HEK293T (cell line): ENCODE measurements around the gene TARBP2.
"Not testable (repeated sequence)": the region's sequence is repeated elsewhere in the genome, so short reads cannot be mapped to it uniquely, and the experiment has no call there.

Source experiments
- CTCF ChIA-PET: fragments of 350-600 bp; formaldehyde crosslinking; extraction: SDS; loops from one replicate; lab custom pipeline; 2021; ENCODE audit warnings: antibody characterized with exemption, inconsistent platforms; lab: Yijun Ruan, JAX
- POLR2A ChIA-PET: fragments of 350-600 bp; formaldehyde crosslinking; extraction: SDS; loops from one replicate; lab custom pipeline; 2020; ENCODE audit warnings: antibody characterized with exemption, inconsistent platforms; lab: Yijun Ruan, JAX
- DNase-seq: peaks from one replicate; pipeline ENCODE4 v3.0.0; 2012; ENCODE audit warnings: mixed read lengths; ENCODE audit errors: extremely low spot score
- ARNT ChIP-seq: fragments of 450-650 bp; IDR thresholded peaks from 2 replicates; pipeline ENCODE4 v1.6.1; 2017; ENCODE audit warnings: mild to moderate bottlenecking
- BHLHE40 ChIP-seq: fragments of 450-650 bp; IDR thresholded peaks from 2 replicates; pipeline ENCODE4 v1.6.1; 2016; ENCODE audit warnings: mild to moderate bottlenecking, moderate library complexity, borderline replicate concordance
- CTBP1 ChIP-seq: fragments of 450-650 bp; IDR thresholded peaks from 2 replicates; pipeline ENCODE4 v1.6.1; 2016; ENCODE audit warnings: borderline replicate concordance
- ELF4 ChIP-seq: fragments of 450-650 bp; IDR thresholded peaks from 2 replicates; pipeline ENCODE4 v1.6.1; 2017; ENCODE audit warnings: antibody characterized with exemption
- FOXA1 ChIP-seq: fragments of 450-650 bp; IDR thresholded peaks from 2 replicates; pipeline ENCODE4 v1.6.1; 2016; ENCODE audit warnings: mild to moderate bottlenecking
- FOXK2 ChIP-seq: fragments of 450-650 bp; IDR thresholded peaks from 2 replicates; pipeline ENCODE4 v1.6.1; 2016; ENCODE audit warnings: mild to moderate bottlenecking
- FOXM1 ChIP-seq: fragments of 450-650 bp; IDR thresholded peaks from 2 replicates; pipeline ENCODE4 v1.6.1; 2017; ENCODE audit warnings: mild to moderate bottlenecking, borderline replicate concordance
- HDGF ChIP-seq: fragments of 450-650 bp; IDR thresholded peaks from 2 replicates; pipeline ENCODE4 v1.6.1; 2017; ENCODE audit warnings: antibody characterized with exemption, borderline replicate concordance
- L3MBTL2 ChIP-seq: fragments of 450-650 bp; conservative IDR thresholded peaks from 2 replicates; pipeline ENCODE4 v1.6.1; 2016; ENCODE audit warnings: mild to moderate bottlenecking
- LEF1 ChIP-seq: fragments of 450-650 bp; IDR thresholded peaks from 2 replicates; pipeline ENCODE4 v1.6.1; 2017; ENCODE audit warnings: mild to moderate bottlenecking, borderline replicate concordance
- SP1 ChIP-seq: fragments of 450-650 bp; IDR thresholded peaks from 2 replicates; pipeline ENCODE4 v1.6.1; 2017
- SUZ12 ChIP-seq: fragments of 450-650 bp; IDR thresholded peaks from 2 replicates; pipeline ENCODE4 v1.6.1; 2016; ENCODE audit warnings: mild to moderate bottlenecking
- TARDBP ChIP-seq: fragments of 450-650 bp; IDR thresholded peaks from 2 replicates; pipeline ENCODE4 v1.6.1; 2016
- ZNF384 ChIP-seq: fragments of 450-650 bp; IDR thresholded peaks from 2 replicates; pipeline ENCODE4 v1.6.1; 2016
- TF ChIP-seq, protein P1 (sequence below): fragments of 450-650 bp; IDR thresholded peaks from 2 replicates; pipeline ENCODE4 v1.6.1; 2016

Gene TARBP2

DNA sequence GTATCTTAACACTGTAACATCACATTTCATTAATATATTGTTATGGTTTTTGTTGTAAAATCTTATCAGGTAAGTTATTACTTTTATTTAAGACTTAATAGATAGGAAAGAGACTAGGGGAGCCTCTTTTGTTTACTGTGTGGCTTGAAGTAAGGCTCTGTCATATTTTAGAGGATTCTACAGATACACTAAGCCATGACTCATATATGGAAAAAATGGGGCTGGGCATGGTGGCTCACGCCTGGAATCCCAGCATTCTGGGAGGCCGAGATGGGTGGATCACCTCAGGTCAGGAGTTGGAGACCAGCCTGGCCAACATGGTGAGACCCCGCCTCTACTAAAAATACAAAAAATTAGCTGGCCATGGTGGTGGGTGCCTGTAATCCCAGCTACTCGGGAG lies 29.8 kb downstream of the TARBP2 start:
- ChIA-PET CTCF (no interaction called here), POLR2A (no interaction called here)
- DNase-seq, result no peak

GRCh38 chr12:53532021-53532420 lies 30.9 kb downstream of the TARBP2 start:
- CTCF ChIA-PET, result interaction anchor here (0.6 kb wide), 1 partner anchor 1674 kb away, joined by 6 read pairs; no protein-coding TSS in a partner anchor
- POLR2A ChIA-PET, result interaction anchor here (0.8 to 1.2 kb wide), 2 partner anchors 31 to 143 kb away, joined by 3 to 4 read pairs; partner anchors contain the start of gene TARBP2
- TF ChIP-seq, protein P1, sequence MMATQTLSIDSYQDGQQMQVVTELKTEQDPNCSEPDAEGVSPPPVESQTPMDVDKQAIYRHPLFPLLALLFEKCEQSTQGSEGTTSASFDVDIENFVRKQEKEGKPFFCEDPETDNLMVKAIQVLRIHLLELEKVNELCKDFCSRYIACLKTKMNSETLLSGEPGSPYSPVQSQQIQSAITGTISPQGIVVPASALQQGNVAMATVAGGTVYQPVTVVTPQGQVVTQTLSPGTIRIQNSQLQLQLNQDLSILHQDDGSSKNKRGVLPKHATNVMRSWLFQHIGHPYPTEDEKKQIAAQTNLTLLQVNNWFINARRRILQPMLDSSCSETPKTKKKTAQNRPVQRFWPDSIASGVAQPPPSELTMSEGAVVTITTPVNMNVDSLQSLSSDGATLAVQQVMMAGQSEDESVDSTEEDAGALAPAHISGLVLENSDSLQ, result no peak
- DNase-seq, result no peak

More for the DNA sequence above, 29.8 kb downstream of the TARBP2 start:
- TF ChIP-seq HDGF (no peak), TARDBP (no peak), ZNF384 (no peak), FOXA1 (no peak), CTBP1 (no peak)

GRCh38 chr12:53532524-53533445 lies 31.7 kb downstream of the TARBP2 start:
- POLR2A ChIA-PET, result interaction anchor here (1.2 kb wide), 1 partner anchor 142 kb away, joined by 3 read pairs; no protein-coding TSS in a partner anchor
- CTCF ChIA-PET, result interaction anchor here (0.6 to 0.8 kb wide), 2 partner anchors 11 to 1675 kb away, joined by 5 to 6 read pairs; no protein-coding TSS in a partner anchor
- no peak for DNase-seq
- no peak for TF ChIP-seq ELF4
- TF ChIP-seq TARDBP, result no peak

DNA sequence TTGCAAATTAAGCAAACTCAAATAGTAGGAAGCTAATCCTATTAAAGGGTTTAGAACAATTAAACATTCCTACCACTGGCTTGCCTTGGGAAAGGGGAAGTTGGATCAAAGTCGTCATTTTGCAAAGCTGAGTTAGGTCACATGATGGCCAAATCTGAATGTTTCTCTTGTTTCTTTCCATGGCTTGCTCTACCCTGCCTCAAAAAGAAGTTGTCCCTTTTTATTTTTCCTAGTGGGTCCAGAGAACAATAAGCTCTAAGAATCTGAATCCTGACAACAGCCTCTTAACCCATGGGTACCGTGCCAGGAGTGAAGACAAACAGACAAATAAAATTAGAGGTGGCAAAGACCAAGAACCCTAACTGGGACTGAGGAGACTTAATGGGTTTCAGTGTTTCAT lies 32.4 kb downstream of the TARBP2 start:
- ChIA-PET POLR2A (no interaction called here), CTCF (interaction anchor here (0.8 kb wide), 1 partner anchor 10 kb away, joined by 5 read pairs; no protein-coding TSS in a partner anchor)
- DNase-seq, result no peak
- TF ChIP-seq ZNF384 (no peak), FOXK2 (no peak), HDGF (no peak), L3MBTL2 (no peak), ARNT (no peak)

- DNase-seq, result no peak
- CTCF ChIA-PET, result no interaction called here
- POLR2A ChIA-PET, result no interaction called here
- TF ChIP-seq ELF4 (no peak), HDGF (no peak), TARDBP (no peak), FOXK2 (no peak), FOXA1 (no peak), SUZ12 (no peak), ZNF384 (no peak)
These were observed 35.9 kb downstream of the TARBP2 start for GRCh38 chr12:53536962-53537361.

GRCh38 chr12:53538209-53538689 lies 37.2 kb downstream of the TARBP2 start:
- POLR2A ChIA-PET, result interaction anchor here (1.2 to 1.5 kb wide), 2 partner anchors 37 to 137 kb away, joined by 4 to 13 read pairs; partner anchors contain the start of genes ATP5MC2 and TARBP2
- TF ChIP-seq BHLHE40 (no peak), FOXM1 (no peak), SP1 (no peak), LEF1 (no peak), FOXA1 (no peak)
- DNase-seq, result no peak
- CTCF ChIA-PET, result no interaction called here

- DNase-seq, result no peak
- ChIA-PET POLR2A (interaction anchor here (1.0 to 1.5 kb wide), 2 partner anchors 136 to 138 kb away, joined by 4 to 13 read pairs; partner anchors contain the start of gene ATP5MC2), CTCF (interaction anchor here (0.9 kb wide), 1 partner anchor 136 kb away, joined by 3 read pairs; the partner anchor contains the start of gene ATP5MC2)
- TF ChIP-seq ARNT, result no peak
- no peak for TF ChIP-seq FOXK2
- no peak for TF ChIP-seq BHLHE40
- no peak for TF ChIP-seq LEF1
- no peak for TF ChIP-seq FOXM1
- no peak for TF ChIP-seq SP1
- no peak for TF ChIP-seq TARDBP
- TF ChIP-seq CTBP1, result no peak
- no peak for TF ChIP-seq SUZ12
These were observed 38.4 kb downstream of the TARBP2 start for GRCh38 chr12:53539526-53539925.

DNA sequence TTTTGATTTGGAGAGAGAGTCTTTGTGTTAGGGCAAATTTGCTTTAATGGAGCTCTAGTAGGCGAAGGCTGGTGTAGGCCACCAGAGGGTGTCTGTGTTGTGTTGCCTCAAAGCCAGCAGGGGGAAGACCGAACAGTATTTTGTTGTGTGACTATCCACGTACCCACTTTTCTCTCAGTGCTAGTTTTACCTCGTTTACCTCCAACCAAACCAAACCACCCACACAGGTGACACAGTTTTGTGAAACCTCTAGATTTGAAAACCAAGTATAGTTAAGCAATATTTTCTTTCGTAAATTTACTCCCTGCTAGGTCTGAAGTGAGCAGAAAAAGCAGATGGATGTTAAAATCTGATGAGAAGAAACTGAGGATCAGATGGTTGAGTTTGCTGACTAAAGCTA lies 42.5 kb downstream of the TARBP2 start:
- no peak for TF ChIP-seq ARNT
- no peak for TF ChIP-seq L3MBTL2
- TF ChIP-seq ELF4, result no peak
- TF ChIP-seq, protein P1, result no peak
- TF ChIP-seq FOXK2, result no peak
- POLR2A ChIA-PET, result interaction anchor here (1.0 to 1.8 kb wide), 5 partner anchors 18 to 134 kb away, joined by 3 to 15 read pairs (median 3); partner anchors contain the start of gene ATP5MC2
- peak; percentile 72 for DNase-seq
- CTCF ChIA-PET, result interaction anchor here (0.6 to 1.8 kb wide), 8 partner anchors 10 to 1023 kb away, joined by 4 to 9 read pairs (median 5); partner anchors contain the start of genes ATP5MC2 and KRT5

- CTCF ChIA-PET, POLR2A ChIA-PET, DNase-seq: not testable (repeated sequence)
These were observed 47.3 kb downstream of the TARBP2 start for GRCh38 chr12:53548354-53548753.

DNA sequence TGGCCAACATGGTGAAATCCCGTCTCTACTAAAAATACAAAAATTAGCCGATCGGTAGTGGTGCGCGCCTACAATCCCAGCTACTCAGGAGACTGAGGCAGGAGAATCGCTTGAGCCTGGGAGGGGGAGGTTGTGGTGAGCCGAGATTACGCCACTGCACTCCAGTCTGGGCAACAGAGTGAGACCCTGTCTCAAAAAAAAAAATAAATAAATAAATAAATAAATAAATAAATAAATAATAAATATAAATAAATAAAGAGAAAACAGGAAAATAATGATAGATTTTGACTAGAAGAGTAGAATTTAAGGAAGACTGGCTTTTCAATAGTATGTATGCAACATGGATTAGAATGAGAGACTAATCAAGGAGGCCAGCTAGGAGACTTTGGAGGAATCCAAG lies 49.0 kb downstream of the TARBP2 start:
- CTCF ChIA-PET, DNase-seq: not testable (repeated sequence)
- POLR2A ChIA-PET, result interaction anchor here (0.5 kb wide), 1 partner anchor 64 kb away, joined by 4 read pairs; no protein-coding TSS in a partner anchor
